SK-N-SH treated with all-trans-retinoic acid at 6 μM for 48 hours (cell line): ENCODE measurements around the gene WNT9B.

Experiments used
- ATAC-seq: fragments of 200-7000 bp; cut with Tn5 transposase; 3 replicates; pipeline ENCODE4 v1.9.1; 2020; ENCODE audit warnings: mild to moderate bottlenecking, moderate library complexity
- ARNTL ChIP-seq: fragments of 450-650 bp; formaldehyde crosslinking; IDR thresholded peaks from 2 replicates; pipeline ENCODE4 v1.5.0; 2020; ENCODE audit warnings: low read depth, mild to moderate bottlenecking, moderate library complexity, borderline replicate concordance
- BACH2 ChIP-seq: fragments of 250-450 bp; sonication (Bioruptor Pico); IDR thresholded peaks from 2 replicates; pipeline ENCODE4 v1.9.0; 2021; ENCODE audit warnings: mild to moderate bottlenecking, borderline replicate concordance
- CSDC2 ChIP-seq: fragments of 250-450 bp; sonication (Bioruptor Pico); IDR thresholded peaks from 2 replicates; pipeline ENCODE4 v1.5.0; 2020; ENCODE audit warnings: mild to moderate bottlenecking, moderate library complexity
- ESRRG ChIP-seq: fragments of 250-450 bp; sonication (Bioruptor Pico); IDR thresholded peaks from 2 replicates; pipeline ENCODE4 v1.6.1; 2021; ENCODE audit warnings: mild to moderate bottlenecking
- GLIS3 ChIP-seq: fragments of 250-450 bp; sonication (Bioruptor Pico); IDR thresholded peaks from 2 replicates; pipeline ENCODE4 v1.5.0; 2020; ENCODE audit warnings: mild to moderate bottlenecking, moderate library complexity
- ISL1 ChIP-seq: fragments of 250-450 bp; sonication (Bioruptor Pico); IDR thresholded peaks from 2 replicates; pipeline ENCODE4 v2.1.2; 2022; ENCODE audit warnings: mild to moderate bottlenecking, moderate library complexity
- OSR1 ChIP-seq: fragments of 250-450 bp; sonication (Bioruptor Pico); IDR thresholded peaks from 2 replicates; pipeline ENCODE4 v1.8.0; 2022; ENCODE audit warnings: moderate library complexity, mild to moderate bottlenecking, inconsistent platforms
- PPARA ChIP-seq: fragments of 250-450 bp; sonication (Bioruptor Pico); IDR thresholded peaks from 2 replicates; pipeline ENCODE4 v1.5.0; 2020; ENCODE audit warnings: mild to moderate bottlenecking, borderline replicate concordance
- RARB ChIP-seq: fragments of 250-450 bp; sonication (Bioruptor Pico); IDR thresholded peaks from 2 replicates; pipeline ENCODE4 v1.8.0; 2021; ENCODE audit warnings: mild to moderate bottlenecking, moderate library complexity
- SNAI2 ChIP-seq: fragments of 250-450 bp; sonication (Bioruptor Pico); IDR thresholded peaks from 2 replicates; pipeline ENCODE4 v1.5.0; 2020; ENCODE audit warnings: mild to moderate bottlenecking, moderate library complexity
- TCF4 ChIP-seq: fragments of 250-450 bp; sonication (Bioruptor Pico); IDR thresholded peaks from 2 replicates; pipeline ENCODE4 v1.8.0; 2021; ENCODE audit warnings: mild to moderate bottlenecking, moderate library complexity, borderline replicate concordance
- ZC3H10 ChIP-seq: fragments of 250-450 bp; sonication (Bioruptor Pico); IDR thresholded peaks from 2 replicates; pipeline ENCODE4 v1.5.1; 2021; ENCODE audit warnings: mild to moderate bottlenecking, moderate library complexity
- ZFP3 ChIP-seq: fragments of 250-450 bp; sonication (Bioruptor Pico); IDR thresholded peaks from 2 replicates; pipeline ENCODE4 v1.5.0; 2020; ENCODE audit warnings: mild to moderate bottlenecking, moderate library complexity
- ZFP30 ChIP-seq: fragments of 450-650 bp; formaldehyde crosslinking; IDR thresholded peaks from 2 replicates; pipeline ENCODE4 v1.5.0; 2022; ENCODE audit warnings: mild to moderate bottlenecking, moderate library complexity
- ZNF565 ChIP-seq: fragments of 450-650 bp; formaldehyde crosslinking; conservative IDR thresholded peaks from 2 replicates; pipeline ENCODE4 v1.5.0; 2020; ENCODE audit warnings: low read depth, mild to moderate bottlenecking, moderate library complexity
- ZNF70 ChIP-seq: fragments of 450-650 bp; formaldehyde crosslinking; IDR thresholded peaks from 2 replicates; pipeline ENCODE4 v1.5.0; 2020; ENCODE audit warnings: mild to moderate bottlenecking, moderate library complexity
- TF ChIP-seq, protein P1 (sequence below): fragments of 250-450 bp; sonication (Bioruptor Pico); IDR thresholded peaks from 2 replicates; pipeline ENCODE4 v1.8.0; 2020; ENCODE audit warnings: mild to moderate bottlenecking, moderate library complexity, borderline replicate concordance
- TF ChIP-seq, protein P2 (sequence below): fragments of 250-450 bp; sonication (Bioruptor Pico); IDR thresholded peaks from 2 replicates; pipeline ENCODE4 v1.5.1; 2020; ENCODE audit warnings: low read depth, mild to moderate bottlenecking, moderate library complexity
- TF ChIP-seq, protein P3 (sequence below): fragments of 250-450 bp; sonication (Bioruptor Pico); IDR thresholded peaks from 2 replicates; pipeline ENCODE4 v1.5.1; 2021; ENCODE audit warnings: mild to moderate bottlenecking, moderate library complexity
- TF ChIP-seq, protein P4 (sequence below): fragments of 250-450 bp; sonication (Bioruptor Pico); IDR thresholded peaks from 2 replicates; pipeline ENCODE4 v1.5.0; 2020; ENCODE audit warnings: mild to moderate bottlenecking, moderate library complexity

The WNT9B gene

DNA sequence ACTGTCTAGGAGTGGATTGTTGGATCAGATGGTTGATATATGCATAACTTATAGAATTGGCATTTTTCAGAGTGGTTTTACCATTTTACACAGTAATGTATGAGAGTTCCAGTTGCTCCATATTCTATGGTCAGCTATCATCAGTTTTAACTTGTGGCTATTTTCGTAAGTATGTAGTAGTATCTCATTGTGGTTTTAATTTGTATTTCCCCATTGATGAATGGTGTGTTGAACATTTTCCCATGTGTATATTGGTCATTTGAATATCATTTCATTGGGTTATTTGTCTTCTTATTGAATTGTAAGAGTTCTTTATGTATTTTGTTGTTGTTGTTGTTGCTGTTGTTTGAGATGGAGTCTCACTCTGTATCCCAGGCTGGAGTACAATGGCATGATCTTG, 6.2 kb downstream of the WNT9B start:
- no peak for TF ChIP-seq ZNF70 (CRISPR knock-in tag)
- TF ChIP-seq, protein P1, sequence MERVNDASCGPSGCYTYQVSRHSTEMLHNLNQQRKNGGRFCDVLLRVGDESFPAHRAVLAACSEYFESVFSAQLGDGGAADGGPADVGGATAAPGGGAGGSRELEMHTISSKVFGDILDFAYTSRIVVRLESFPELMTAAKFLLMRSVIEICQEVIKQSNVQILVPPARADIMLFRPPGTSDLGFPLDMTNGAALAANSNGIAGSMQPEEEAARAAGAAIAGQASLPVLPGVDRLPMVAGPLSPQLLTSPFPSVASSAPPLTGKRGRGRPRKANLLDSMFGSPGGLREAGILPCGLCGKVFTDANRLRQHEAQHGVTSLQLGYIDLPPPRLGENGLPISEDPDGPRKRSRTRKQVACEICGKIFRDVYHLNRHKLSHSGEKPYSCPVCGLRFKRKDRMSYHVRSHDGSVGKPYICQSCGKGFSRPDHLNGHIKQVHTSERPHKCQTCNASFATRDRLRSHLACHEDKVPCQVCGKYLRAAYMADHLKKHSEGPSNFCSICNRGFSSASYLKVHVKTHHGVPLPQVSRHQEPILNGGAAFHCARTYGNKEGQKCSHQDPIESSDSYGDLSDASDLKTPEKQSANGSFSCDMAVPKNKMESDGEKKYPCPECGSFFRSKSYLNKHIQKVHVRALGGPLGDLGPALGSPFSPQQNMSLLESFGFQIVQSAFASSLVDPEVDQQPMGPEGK (CRISPR knock-in tag) = no peak
- TF ChIP-seq TCF4 (CRISPR knock-in tag) = no peak
- no peak for TF ChIP-seq OSR1 (CRISPR knock-in tag)
- no peak for TF ChIP-seq ZFP3 (CRISPR knock-in tag)
- TF ChIP-seq, protein P2, sequence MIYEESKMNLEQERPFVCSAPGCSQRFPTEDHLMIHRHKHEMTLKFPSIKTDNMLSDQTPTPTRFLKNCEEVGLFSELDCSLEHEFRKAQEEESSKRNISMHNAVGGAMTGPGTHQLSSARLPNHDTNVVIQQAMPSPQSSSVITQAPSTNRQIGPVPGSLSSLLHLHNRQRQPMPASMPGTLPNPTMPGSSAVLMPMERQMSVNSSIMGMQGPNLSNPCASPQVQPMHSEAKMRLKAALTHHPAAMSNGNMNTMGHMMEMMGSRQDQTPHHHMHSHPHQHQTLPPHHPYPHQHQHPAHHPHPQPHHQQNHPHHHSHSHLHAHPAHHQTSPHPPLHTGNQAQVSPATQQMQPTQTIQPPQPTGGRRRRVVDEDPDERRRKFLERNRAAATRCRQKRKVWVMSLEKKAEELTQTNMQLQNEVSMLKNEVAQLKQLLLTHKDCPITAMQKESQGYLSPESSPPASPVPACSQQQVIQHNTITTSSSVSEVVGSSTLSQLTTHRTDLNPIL (CRISPR knock-in tag) = no peak
- no peak for TF ChIP-seq BACH2 (CRISPR knock-in tag)
- no peak for TF ChIP-seq ZFP30 (CRISPR knock-in tag)
- TF ChIP-seq, protein P3, sequence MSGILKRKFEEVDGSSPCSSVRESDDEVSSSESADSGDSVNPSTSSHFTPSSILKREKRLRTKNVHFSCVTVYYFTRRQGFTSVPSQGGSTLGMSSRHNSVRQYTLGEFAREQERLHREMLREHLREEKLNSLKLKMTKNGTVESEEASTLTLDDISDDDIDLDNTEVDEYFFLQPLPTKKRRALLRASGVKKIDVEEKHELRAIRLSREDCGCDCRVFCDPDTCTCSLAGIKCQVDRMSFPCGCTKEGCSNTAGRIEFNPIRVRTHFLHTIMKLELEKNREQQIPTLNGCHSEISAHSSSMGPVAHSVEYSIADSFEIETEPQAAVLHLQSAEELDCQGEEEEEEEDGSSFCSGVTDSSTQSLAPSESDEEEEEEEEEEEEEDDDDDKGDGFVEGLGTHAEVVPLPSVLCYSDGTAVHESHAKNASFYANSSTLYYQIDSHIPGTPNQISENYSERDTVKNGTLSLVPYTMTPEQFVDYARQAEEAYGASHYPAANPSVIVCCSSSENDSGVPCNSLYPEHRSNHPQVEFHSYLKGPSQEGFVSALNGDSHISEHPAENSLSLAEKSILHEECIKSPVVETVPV (CRISPR knock-in tag) = no peak
- TF ChIP-seq ISL1 (CRISPR knock-in tag) = no peak
- TF ChIP-seq, all 23 proteins: peak for 0
- ATAC-seq = no peak

DNA sequence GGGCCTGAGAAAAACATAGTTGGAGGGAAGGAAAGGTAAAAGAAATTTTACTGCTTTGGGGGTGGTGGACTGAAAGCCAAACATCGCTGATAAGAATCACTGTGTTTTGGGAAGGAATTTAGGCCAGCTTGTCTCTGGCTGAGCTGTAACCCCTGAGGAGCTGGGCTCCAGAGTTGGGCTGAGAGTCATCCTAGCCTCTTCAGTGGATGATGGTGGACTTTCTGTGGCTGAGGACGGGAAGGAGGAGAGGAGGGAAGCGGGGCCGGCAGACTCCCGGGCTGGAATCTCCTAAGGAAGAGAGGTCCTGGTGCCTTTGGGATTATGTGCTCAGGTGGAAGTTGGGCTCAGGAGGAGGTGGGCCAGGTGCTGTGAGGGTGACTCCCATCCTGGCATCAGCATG, 8.6 kb downstream of the WNT9B start:
- TF ChIP-seq, protein P4, sequence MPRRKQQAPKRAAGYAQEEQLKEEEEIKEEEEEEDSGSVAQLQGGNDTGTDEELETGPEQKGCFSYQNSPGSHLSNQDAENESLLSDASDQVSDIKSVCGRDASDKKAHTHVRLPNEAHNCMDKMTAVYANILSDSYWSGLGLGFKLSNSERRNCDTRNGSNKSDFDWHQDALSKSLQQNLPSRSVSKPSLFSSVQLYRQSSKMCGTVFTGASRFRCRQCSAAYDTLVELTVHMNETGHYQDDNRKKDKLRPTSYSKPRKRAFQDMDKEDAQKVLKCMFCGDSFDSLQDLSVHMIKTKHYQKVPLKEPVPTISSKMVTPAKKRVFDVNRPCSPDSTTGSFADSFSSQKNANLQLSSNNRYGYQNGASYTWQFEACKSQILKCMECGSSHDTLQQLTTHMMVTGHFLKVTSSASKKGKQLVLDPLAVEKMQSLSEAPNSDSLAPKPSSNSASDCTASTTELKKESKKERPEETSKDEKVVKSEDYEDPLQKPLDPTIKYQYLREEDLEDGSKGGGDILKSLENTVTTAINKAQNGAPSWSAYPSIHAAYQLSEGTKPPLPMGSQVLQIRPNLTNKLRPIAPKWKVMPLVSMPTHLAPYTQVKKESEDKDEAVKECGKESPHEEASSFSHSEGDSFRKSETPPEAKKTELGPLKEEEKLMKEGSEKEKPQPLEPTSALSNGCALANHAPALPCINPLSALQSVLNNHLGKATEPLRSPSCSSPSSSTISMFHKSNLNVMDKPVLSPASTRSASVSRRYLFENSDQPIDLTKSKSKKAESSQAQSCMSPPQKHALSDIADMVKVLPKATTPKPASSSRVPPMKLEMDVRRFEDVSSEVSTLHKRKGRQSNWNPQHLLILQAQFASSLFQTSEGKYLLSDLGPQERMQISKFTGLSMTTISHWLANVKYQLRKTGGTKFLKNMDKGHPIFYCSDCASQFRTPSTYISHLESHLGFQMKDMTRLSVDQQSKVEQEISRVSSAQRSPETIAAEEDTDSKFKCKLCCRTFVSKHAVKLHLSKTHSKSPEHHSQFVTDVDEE (CRISPR knock-in tag) = no peak
- TF ChIP-seq CSDC2 (CRISPR knock-in tag) = no peak
- TF ChIP-seq, protein P1 (CRISPR knock-in tag) = no peak
- no peak for TF ChIP-seq ZC3H10
- TF ChIP-seq GLIS3 (CRISPR knock-in tag) = no peak
- no peak for TF ChIP-seq ZFP30 (CRISPR knock-in tag)
- TF ChIP-seq TCF4 (CRISPR knock-in tag) = no peak
- TF ChIP-seq PPARA = no peak
- no peak for TF ChIP-seq ZNF565 (CRISPR knock-in tag)
- TF ChIP-seq ARNTL (CRISPR knock-in tag) = no peak
- TF ChIP-seq, all 23 proteins: peak for 0
- ATAC-seq = no peak

DNA sequence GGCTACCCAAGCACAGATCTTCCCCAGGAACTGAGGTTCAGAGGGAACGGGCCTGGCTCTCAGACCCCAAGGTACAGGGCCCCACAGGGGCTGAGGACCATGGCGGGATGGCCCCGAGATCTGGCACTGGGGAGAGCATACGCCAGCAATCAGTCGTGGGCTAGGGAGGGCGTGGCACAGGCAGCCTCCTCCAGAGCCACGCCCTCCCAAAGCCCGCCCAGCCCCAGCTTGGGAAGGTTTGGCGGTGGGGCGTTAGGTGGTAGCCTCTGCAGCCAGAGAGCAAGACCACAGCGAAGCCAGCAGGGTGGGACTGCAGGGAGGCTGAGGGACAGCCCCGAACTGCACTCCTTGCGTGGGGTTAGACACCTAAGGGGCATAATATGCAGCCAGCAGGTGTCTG, 11.6 kb downstream of the WNT9B start:
- ATAC-seq = no peak; the same call in 2 of the 3 replicates
- no peak for TF ChIP-seq RARB (CRISPR knock-in tag)
- no peak for TF ChIP-seq SNAI2 (CRISPR knock-in tag)
- TF ChIP-seq, protein P3 (CRISPR knock-in tag) = no peak
- TF ChIP-seq, protein P1 (CRISPR knock-in tag) = no peak
- no peak for TF ChIP-seq TCF4 (CRISPR knock-in tag)
- no peak for TF ChIP-seq ZNF565 (CRISPR knock-in tag)
- TF ChIP-seq, protein P2 (CRISPR knock-in tag) = no peak
- no peak for TF ChIP-seq GLIS3 (CRISPR knock-in tag)
- TF ChIP-seq ARNTL (CRISPR knock-in tag) = no peak
- no peak for TF ChIP-seq ZC3H10
- TF ChIP-seq ESRRG (CRISPR knock-in tag) = no peak
- no peak for TF ChIP-seq ZNF70 (CRISPR knock-in tag)
- no peak for TF ChIP-seq ISL1 (CRISPR knock-in tag)
- no peak for TF ChIP-seq CSDC2 (CRISPR knock-in tag)
